Liver (tissue), 9 donors: ENCODE data around the gene CEP63. TPM values are rescaled to one million over a fixed set of nuclear protein-coding genes. Genes with fewer than 3 reads are reported as not detected.

Experiments
- DNase-seq: peaks from one replicate; pipeline ENCODE4 v3.0.0-alpha.2; 2017; ENCODE audit warnings: low spot score
- H3K27ac ChIP-seq, 2 donors: one replicate each; pipeline ENCODE4 v1.7.0; 2013; ENCODE audit warnings: inconsistent platforms in 2 of 2, low read length in 2 of 2, control low read depth in 1 of 2, low read depth in 1 of 2, mild to moderate bottlenecking in 1 of 2
- H3K27me3 ChIP-seq, 4 donors: one replicate each; pipeline versions ENCODE4 v1.6.1 to v1.7.0; 2013; ENCODE audit warnings: low read length in 3 of 4, inconsistent platforms in 1 of 4, mild to moderate bottlenecking in 1 of 4, moderate library complexity in 1 of 4; ENCODE audit not compliant: control insufficient read depth in 4 of 4, insufficient read depth in 4 of 4
- H3K36me3 ChIP-seq, 4 donors: one replicate each; pipeline versions ENCODE4 v1.6.1 to v1.7.0; 2013; ENCODE audit warnings: low read length in 3 of 4, mild to moderate bottlenecking in 3 of 4, low read depth in 1 of 4, moderate library complexity in 1 of 4; ENCODE audit not compliant: control insufficient read depth in 4 of 4, insufficient read depth in 3 of 4
- H3K4me1 ChIP-seq, 4 donors: one replicate each; pipeline versions ENCODE4 v1.6.1 to v1.7.0; 2013; ENCODE audit warnings: low read length in 3 of 4, mild to moderate bottlenecking in 3 of 4, moderate library complexity in 1 of 4; ENCODE audit not compliant: control insufficient read depth in 4 of 4, insufficient read depth in 4 of 4
- H3K4me3 ChIP-seq, 3 donors: one replicate each; pipeline versions ENCODE4 v1.6.1 to v1.7.0; 2013; ENCODE audit warnings: low read length in 3 of 3, control low read depth in 1 of 3, low read depth in 1 of 3, mild to moderate bottlenecking in 1 of 3
- H3K9ac ChIP-seq, 2 donors: one replicate each; pipeline ENCODE4 v1.7.0; 2013; ENCODE audit warnings: low read length in 2 of 2, mild to moderate bottlenecking in 2 of 2, moderate library complexity in 2 of 2, control low read depth in 1 of 2, low read depth in 1 of 2
- H3K9me3 ChIP-seq, 4 donors: one replicate each; pipeline versions ENCODE4 v1.6.1 to v1.7.0; 2013; ENCODE audit warnings: low read length in 3 of 4; ENCODE audit not compliant: control insufficient read depth in 4 of 4
- CTCF ChIP-seq: fragments of 150-350 bp; IDR thresholded peaks from 2 replicates; pipeline ENCODE4 v1.5.1; 2017; ENCODE audit warnings: improper control_type of control experiment, low read depth, low read length; ENCODE audit not compliant: missing input control
- EGR1 ChIP-seq, 2 donors: IDR thresholded peaks; 2 replicates each; pipeline ENCODE4 v1.6.1; 2016 to 2018; ENCODE audit warnings: antibody characterized with exemption in 2 of 2, low read depth in 2 of 2
- FOXA1 ChIP-seq: IDR thresholded peaks from 2 replicates; pipeline ENCODE4 v1.6.1; 2016; ENCODE audit warnings: antibody characterized with exemption
- FOXA2 ChIP-seq: IDR thresholded peaks from 2 replicates; pipeline ENCODE4 v1.6.1; 2016; ENCODE audit warnings: antibody characterized with exemption
- GABPA ChIP-seq, 2 donors: IDR thresholded peaks in 1 of 2; conservative IDR thresholded peaks in 1 of 2; 2 replicates each; pipeline ENCODE4 v1.6.1; 2016; ENCODE audit warnings: antibody characterized with exemption in 2 of 2, mild to moderate bottlenecking in 1 of 2, moderate library complexity in 1 of 2
- HNF4A ChIP-seq, 2 donors: conservative IDR thresholded peaks; 2 replicates each; pipeline ENCODE4 v1.6.1; 2016; ENCODE audit warnings: antibody characterized with exemption in 2 of 2, mild to moderate bottlenecking in 2 of 2
- HNF4G ChIP-seq: IDR thresholded peaks from 2 replicates; pipeline ENCODE4 v1.6.1; 2016; ENCODE audit warnings: antibody characterized with exemption
- JUND ChIP-seq, 2 donors: IDR thresholded peaks; 2 replicates each; pipeline ENCODE4 v1.6.1; 2016; ENCODE audit warnings: antibody characterized with exemption in 2 of 2
- NR2F2 ChIP-seq: IDR thresholded peaks from 2 replicates; pipeline ENCODE4 v1.6.1; 2016; ENCODE audit warnings: antibody characterized with exemption
- RAD21 ChIP-seq, 2 donors: IDR thresholded peaks; 2 replicates each; pipeline ENCODE4 v1.6.1; 2016; ENCODE audit warnings: antibody characterized with exemption in 2 of 2, mild to moderate bottlenecking in 2 of 2
- REST ChIP-seq: IDR thresholded peaks from 2 replicates; pipeline ENCODE4 v1.6.1; 2016; ENCODE audit warnings: antibody characterized with exemption, mild to moderate bottlenecking
- RXRA ChIP-seq, 2 donors: IDR thresholded peaks; 2 replicates each; pipeline ENCODE4 v1.6.1; 2017 to 2018; ENCODE audit warnings: antibody characterized with exemption in 2 of 2, mild to moderate bottlenecking in 1 of 2
- SP1 ChIP-seq: IDR thresholded peaks from 2 replicates; pipeline ENCODE4 v1.6.1; 2018; ENCODE audit warnings: antibody characterized with exemption, mild to moderate bottlenecking
- TAF1 ChIP-seq: conservative IDR thresholded peaks from 2 replicates; pipeline ENCODE4 v1.6.1; 2016; ENCODE audit warnings: antibody characterized with exemption, mild to moderate bottlenecking
- YY1 ChIP-seq: IDR thresholded peaks from 2 replicates; pipeline ENCODE4 v1.6.1; 2016; ENCODE audit warnings: antibody characterized with exemption, mild to moderate bottlenecking
- WGBS: extraction: QIAGEN DNeasy Blood & Tissue Kit; methylation state at CpG from one replicate; pipeline ENCODE4 v1.1.7; 2013; 5-methylcytosine and 5-hydroxymethylcytosine counted together
- polyA plus RNA-seq, 2 donors: library from polyadenylated mRNA; stranded (reverse) in 1 of 2; unstranded in 1 of 2; fragments of 200-250 nt in 1 of 2; fragments of >200 nt in 1 of 2; fragmentation: Nextera tagmentation in 1 of 2; extraction: Ambion mirVana in 1 of 2; gene quantifications; one replicate each; pipeline versions ENCODE4 v1.2.1 to v1.2.3, GENCODE V29; 2013 to 2015
- total RNA-seq, 2 donors: library from RNA; depleted of rRNA; stranded (reverse); fragments of >200 nt; gene quantifications; one replicate each; pipeline ENCODE4 v1.2.3, GENCODE V29; 2014
- TF ChIP-seq, protein P1 (sequence below): IDR thresholded peaks from 2 replicates; pipeline ENCODE4 v1.6.1; 2016; ENCODE audit warnings: antibody characterized with exemption
- TF ChIP-seq, protein P2 (sequence below): IDR thresholded peaks from 2 replicates; pipeline ENCODE4 v1.6.1; 2016; ENCODE audit warnings: antibody characterized with exemption
- TF ChIP-seq, protein P3 (sequence below): IDR thresholded peaks from 2 replicates; pipeline ENCODE4 v1.6.1; 2016; ENCODE audit warnings: antibody characterized with exemption
- donor health status: healthy.
- donor health status: healthy.
- donor health status: healthy.
- donor health status: healthy.
- donor health status: healthy.

The CEP63 gene
- total and polyA plus RNA-seq, 4 donors = 8.1 to 16.1 (median 12.7) TPM

GRCh38 chr3:134481166-134481565 is 4.7 kb upstream of the CEP63 start:
- 83% methylated on average over 1 of the region's 1 CpG for WGBS
- DNase-seq = no peak
- peaks cover 8 to 27% (median 22%) of the 10 kb centered on the region in 4 donors for H3K36me3 ChIP-seq
- H3K4me3 ChIP-seq = no peak overlapping the region
- no peaks in the 10 kb centered on the region for H3K27me3 ChIP-seq
- H3K4me1 ChIP-seq = peaks cover 2 to 33% (median 25%) of the 10 kb centered on the region in 4 donors
- H3K9ac ChIP-seq = no peak overlapping the region
- H3K27ac ChIP-seq = no peak overlapping the region
- TF ChIP-seq HNF4A (conservative IDR thresholded peaks at IDR 0.05) (no peak), FOXA1 (no peak), HNF4G (no peak), RXRA (IDR thresholded peaks at IDR 0.05) (no peak), JUND (IDR thresholded peaks at IDR 0.05) (no peak), SP1 (no peak), FOXA2 (no peak), TAF1 (no peak), REST (no peak), EGR1 (IDR thresholded peaks at IDR 0.05; ENCODE audit: low read depth in 2 of 2) (no peak), CTCF (no peak), NR2F2 (no peak), RAD21 (IDR thresholded peaks at IDR 0.05) (no peak), GABPA (IDR thresholded peaks at IDR 0.05 in 1 of 2, conservative IDR thresholded peaks at IDR 0.05 in 1 of 2) (no peak), YY1 (no peak)
- TF ChIP-seq, protein P1, sequence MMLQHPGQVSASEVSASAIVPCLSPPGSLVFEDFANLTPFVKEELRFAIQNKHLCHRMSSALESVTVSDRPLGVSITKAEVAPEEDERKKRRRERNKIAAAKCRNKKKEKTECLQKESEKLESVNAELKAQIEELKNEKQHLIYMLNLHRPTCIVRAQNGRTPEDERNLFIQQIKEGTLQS = no peak
- TF ChIP-seq, protein P2, sequence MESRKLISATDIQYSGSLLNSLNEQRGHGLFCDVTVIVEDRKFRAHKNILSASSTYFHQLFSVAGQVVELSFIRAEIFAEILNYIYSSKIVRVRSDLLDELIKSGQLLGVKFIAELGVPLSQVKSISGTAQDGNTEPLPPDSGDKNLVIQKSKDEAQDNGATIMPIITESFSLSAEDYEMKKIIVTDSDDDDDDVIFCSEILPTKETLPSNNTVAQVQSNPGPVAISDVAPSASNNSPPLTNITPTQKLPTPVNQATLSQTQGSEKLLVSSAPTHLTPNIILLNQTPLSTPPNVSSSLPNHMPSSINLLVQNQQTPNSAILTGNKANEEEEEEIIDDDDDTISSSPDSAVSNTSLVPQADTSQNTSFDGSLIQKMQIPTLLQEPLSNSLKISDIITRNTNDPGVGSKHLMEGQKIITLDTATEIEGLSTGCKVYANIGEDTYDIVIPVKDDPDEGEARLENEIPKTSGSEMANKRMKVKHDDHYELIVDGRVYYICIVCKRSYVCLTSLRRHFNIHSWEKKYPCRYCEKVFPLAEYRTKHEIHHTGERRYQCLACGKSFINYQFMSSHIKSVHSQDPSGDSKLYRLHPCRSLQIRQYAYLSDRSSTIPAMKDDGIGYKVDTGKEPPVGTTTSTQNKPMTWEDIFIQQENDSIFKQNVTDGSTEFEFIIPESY = no peak
- TF ChIP-seq, protein P3, sequence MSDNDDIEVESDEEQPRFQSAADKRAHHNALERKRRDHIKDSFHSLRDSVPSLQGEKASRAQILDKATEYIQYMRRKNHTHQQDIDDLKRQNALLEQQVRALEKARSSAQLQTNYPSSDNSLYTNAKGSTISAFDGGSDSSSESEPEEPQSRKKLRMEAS = no peak
- H3K9me3 ChIP-seq = no peaks in the 10 kb centered on the region
